NCI-H345 treated with DMSO at 0.1 percent for 48 hours (cell line): Measurements from ENCODE around the gene PAPOLB.

ENCODE experiments used
- DNase-seq: peaks from one replicate; lab custom pipeline; 2025; ENCODE audit not compliant: unreplicated experiment; lab: John Stamatoyannopoulos, UW

Gene PAPOLB

GRCh38 chr7:4825081-4825480 is 36.7 kb downstream of the PAPOLB start:
- DNase-seq = no peak

GRCh38 chr7:4824120-4824775 is 37.6 kb downstream of the PAPOLB start:
- DNase-seq = no peak

GRCh38 chr7:4823441-4824119 is 38.2 kb downstream of the PAPOLB start:
- DNase-seq = no peak

- DNase-seq = no peak
These were observed 39.2 kb downstream of the PAPOLB start for GRCh38 chr7:4822677-4823076.

- DNase-seq = no peak
These were observed 40.8 kb downstream of the PAPOLB start for GRCh38 chr7:4820967-4821471.

- DNase-seq = no peak
These were observed 41.3 kb downstream of the PAPOLB start for GRCh38 chr7:4820405-4820966.

- DNase-seq = no peak
These were observed 42.0 kb downstream of the PAPOLB start for GRCh38 chr7:4819560-4820404.

GRCh38 chr7:4818000-4818794 is 43.6 kb downstream of the PAPOLB start:
- DNase-seq = no peak

- DNase-seq = no peak
These were observed 44.5 kb downstream of the PAPOLB start for GRCh38 chr7:4817178-4817901.

- no peak for DNase-seq
These were observed 45.3 kb downstream of the PAPOLB start for GRCh38 chr7:4816419-4817080.

GRCh38 chr7:4815609-4816418 is 46.0 kb downstream of the PAPOLB start:
- DNase-seq = no peak

GRCh38 chr7:4815121-4815520 is 46.7 kb downstream of the PAPOLB start:
- DNase-seq = no peak

GRCh38 chr7:4814433-4814832 is 47.4 kb downstream of the PAPOLB start:
- DNase-seq = no peak

GRCh38 chr7:4809666-4810065 is 52.2 kb downstream of the PAPOLB start:
- DNase-seq = no peak

GRCh38 chr7:4809091-4809591 is 52.7 kb downstream of the PAPOLB start:
- no peak for DNase-seq

- DNase-seq = no peak
These were observed 53.3 kb downstream of the PAPOLB start for GRCh38 chr7:4808565-4808964.

- DNase-seq = no peak
These were observed 53.8 kb downstream of the PAPOLB start for GRCh38 chr7:4808026-4808425.
